Activated naive CD4-positive, alpha-beta T cell treated with anti-CD3 and anti-CD28 coated beads, Interleukin-2, amount 50 U/mL, for 72 hours (primary cell): ENCODE results near the gene PCSK2. TPM values are rescaled to one million over a fixed set of nuclear protein-coding genes. Genes with fewer than 3 reads are reported as not detected.

Source experiments
- ATAC-seq, 2 donors: fragments of 150-1000 bp; cut with Tn5 transposase; 2 replicates each; pipeline ENCODE4 v1.10.0; 2021; ENCODE audit warnings: mild to moderate bottlenecking in 2 of 2, moderate library complexity in 2 of 2
- DNase-seq, 2 donors: peaks; one replicate each; pipeline ENCODE4 v3.0.0; 2021 to 2022; ENCODE audit warnings: low spot score in 2 of 2
- H3K27ac Mint-ChIP-seq, 2 donors: one replicate each; pipeline ENCODE4 v1.8.0; 2022; ENCODE audit warnings: mild to moderate bottlenecking in 2 of 2, mixed read lengths in 2 of 2
- H3K36me3 Mint-ChIP-seq, 2 donors: one replicate each; pipeline ENCODE4 v1.8.0; 2022; ENCODE audit warnings: mixed read lengths in 2 of 2
- H3K9me3 Mint-ChIP-seq, 2 donors: one replicate each; pipeline ENCODE4 v1.8.0; 2022; ENCODE audit warnings: mixed read lengths in 2 of 2
- total RNA-seq, 2 donors: library from RNA; stranded (reverse); gene quantifications; one replicate each; pipeline ENCODE4 v1.2.3, GENCODE V29; 2022

The PCSK2 gene
- total RNA-seq, 2 donors from 2014 or later = not detected

- ATAC-seq = no peak
- Mint-ChIP-seq H3K9me3 (no peaks in the 10 kb centered on the region), H3K36me3 (no peaks in the 10 kb centered on the region), H3K27ac (no peak overlapping the region)
- DNase-seq = no peak
Observed at GRCh38 chr20:17357238-17357637, 130.4 kb downstream of the PCSK2 start.

GRCh38 chr20:17358854-17359253, 132.0 kb downstream of the PCSK2 start:
- H3K27ac Mint-ChIP-seq = no peak overlapping the region
- H3K9me3 Mint-ChIP-seq = no peaks in the 10 kb centered on the region
- DNase-seq (no peak), ATAC-seq (no peak)
- H3K36me3 Mint-ChIP-seq = no peaks in the 10 kb centered on the region

- Mint-ChIP-seq H3K9me3 (no peaks in the 10 kb centered on the region), H3K27ac (no peak overlapping the region)
Observed at GRCh38 chr20:17364681-17365080, 137.8 kb downstream of the PCSK2 start.

GRCh38 chr20:17365831-17366230, 139.0 kb downstream of the PCSK2 start:
- no peak overlapping the region for H3K27ac Mint-ChIP-seq
- no peak for DNase-seq
- no peak for ATAC-seq
- H3K9me3 Mint-ChIP-seq = no peaks in the 10 kb centered on the region
- H3K36me3 Mint-ChIP-seq = no peaks in the 10 kb centered on the region

More at GRCh38 chr20:17364681-17365080, 137.8 kb downstream of the PCSK2 start:
- DNase-seq = no peak
- no peaks in the 10 kb centered on the region for H3K36me3 Mint-ChIP-seq
- ATAC-seq = no peak

GRCh38 chr20:17369506-17369905, 142.7 kb downstream of the PCSK2 start:
- H3K9me3 Mint-ChIP-seq = no peaks in the 10 kb centered on the region
- no peaks in the 10 kb centered on the region for H3K36me3 Mint-ChIP-seq
- H3K27ac Mint-ChIP-seq = no peak overlapping the region
- no peak for ATAC-seq
- no peak for DNase-seq

GRCh38 chr20:17372806-17373440, 146.1 kb downstream of the PCSK2 start:
- ATAC-seq (no peak), DNase-seq (no peak)
- Mint-ChIP-seq H3K36me3 (no peaks in the 10 kb centered on the region), H3K9me3 (no peaks in the 10 kb centered on the region), H3K27ac (no peak overlapping the region)

- no peaks in the 10 kb centered on the region for H3K36me3 Mint-ChIP-seq
- DNase-seq (no peak), ATAC-seq (no peak)
- no peak overlapping the region for H3K27ac Mint-ChIP-seq
- H3K9me3 Mint-ChIP-seq = no peaks in the 10 kb centered on the region
Observed at GRCh38 chr20:17374086-17374485, 147.2 kb downstream of the PCSK2 start.

- no peaks in the 10 kb centered on the region for H3K36me3 Mint-ChIP-seq
- no peaks in the 10 kb centered on the region for H3K9me3 Mint-ChIP-seq
- no peak for ATAC-seq
- no peak for DNase-seq
- H3K27ac Mint-ChIP-seq = no peak overlapping the region
Observed at GRCh38 chr20:17376031-17376430, 149.2 kb downstream of the PCSK2 start.

- H3K36me3 Mint-ChIP-seq = no peaks in the 10 kb centered on the region
- no peak for ATAC-seq
- no peaks in the 10 kb centered on the region for H3K9me3 Mint-ChIP-seq
- no peak overlapping the region for H3K27ac Mint-ChIP-seq
- no peak for DNase-seq
Observed at GRCh38 chr20:17377231-17377630, 150.4 kb downstream of the PCSK2 start.

- no peak for ATAC-seq
- Mint-ChIP-seq H3K27ac (no peak overlapping the region), H3K9me3 (no peaks in the 10 kb centered on the region), H3K36me3 (no peaks in the 10 kb centered on the region)
- no peak for DNase-seq
Observed at GRCh38 chr20:17379651-17380050, 152.8 kb downstream of the PCSK2 start.

GRCh38 chr20:17380801-17381200, 154.0 kb downstream of the PCSK2 start:
- ATAC-seq (no peak), DNase-seq (no peak)
- H3K9me3 Mint-ChIP-seq = no peaks in the 10 kb centered on the region
- H3K36me3 Mint-ChIP-seq = no peaks in the 10 kb centered on the region
- no peak overlapping the region for H3K27ac Mint-ChIP-seq

- no peak for DNase-seq
Observed at GRCh38 chr20:17381724-17382123, 154.9 kb downstream of the PCSK2 start.

GRCh38 chr20:17385798-17386197, 159.0 kb downstream of the PCSK2 start:
- Mint-ChIP-seq H3K27ac (no peak overlapping the region), H3K9me3 (no peaks in the 10 kb centered on the region), H3K36me3 (no peaks in the 10 kb centered on the region)
- ATAC-seq (no peak), DNase-seq (no peak)

More at GRCh38 chr20:17381724-17382123, 154.9 kb downstream of the PCSK2 start:
- Mint-ChIP-seq H3K27ac (no peak overlapping the region), H3K9me3 (no peaks in the 10 kb centered on the region), H3K36me3 (no peaks in the 10 kb centered on the region)
- ATAC-seq = no peak

GRCh38 chr20:17390655-17391054, 163.8 kb downstream of the PCSK2 start:
- no peak for ATAC-seq
- DNase-seq = no peak
- H3K9me3 Mint-ChIP-seq = no peaks in the 10 kb centered on the region
- H3K36me3 Mint-ChIP-seq = no peaks in the 10 kb centered on the region
- no peak overlapping the region for H3K27ac Mint-ChIP-seq

- DNase-seq (no peak), ATAC-seq (no peak)
- H3K27ac Mint-ChIP-seq = no peak overlapping the region
- no peaks in the 10 kb centered on the region for H3K36me3 Mint-ChIP-seq
- no peaks in the 10 kb centered on the region for H3K9me3 Mint-ChIP-seq
Observed at GRCh38 chr20:17391127-17391771, 164.4 kb downstream of the PCSK2 start.

GRCh38 chr20:17394411-17394810, 167.6 kb downstream of the PCSK2 start:
- Mint-ChIP-seq H3K9me3 (no peaks in the 10 kb centered on the region), H3K36me3 (no peaks in the 10 kb centered on the region), H3K27ac (no peak overlapping the region)
- DNase-seq (no peak), ATAC-seq (no peak)

- no peak overlapping the region for H3K27ac Mint-ChIP-seq
- DNase-seq (no peak), ATAC-seq (no peak)
- no peaks in the 10 kb centered on the region for H3K9me3 Mint-ChIP-seq
- H3K36me3 Mint-ChIP-seq = no peaks in the 10 kb centered on the region
Observed at GRCh38 chr20:17395729-17396128, 168.9 kb downstream of the PCSK2 start.

- ATAC-seq (no peak), DNase-seq (no peak)
- H3K9me3 Mint-ChIP-seq = no peaks in the 10 kb centered on the region
- no peak overlapping the region for H3K27ac Mint-ChIP-seq
- H3K36me3 Mint-ChIP-seq = no peaks in the 10 kb centered on the region
Observed at GRCh38 chr20:17399303-17399985, 172.6 kb downstream of the PCSK2 start.
